NCI-H69 (cell line): ENCODE data around the gene CUBN.

Experiments used
- DNase-seq: peaks from one replicate; lab custom pipeline; 2025; lab: John Stamatoyannopoulos, UW

Gene CUBN

GRCh38 chr10:16916496-16916895 lies 213.1 kb downstream of the CUBN start:
- no peak for DNase-seq

GRCh38 chr10:16915300-16915699 lies 214.3 kb downstream of the CUBN start:
- no peak for DNase-seq

- no peak for DNase-seq
Measured at GRCh38 chr10:16913266-16913665, 216.3 kb downstream of the CUBN start.

- DNase-seq = no peak
Measured at GRCh38 chr10:16910793-16911164, 218.8 kb downstream of the CUBN start.

GRCh38 chr10:16909961-16910792 lies 219.4 kb downstream of the CUBN start:
- DNase-seq = no peak

- no peak for DNase-seq
Measured at GRCh38 chr10:16909271-16909767, 220.3 kb downstream of the CUBN start.

GRCh38 chr10:16907687-16908086 lies 221.9 kb downstream of the CUBN start:
- DNase-seq = no peak

- DNase-seq = no peak
Measured at GRCh38 chr10:16905320-16905719, 224.3 kb downstream of the CUBN start.

- DNase-seq = no peak
Measured at GRCh38 chr10:16904639-16905061, 225.0 kb downstream of the CUBN start.

- DNase-seq = no peak
Measured at GRCh38 chr10:16904049-16904448, 225.6 kb downstream of the CUBN start.

- no peak for DNase-seq
Measured at GRCh38 chr10:16902606-16903005, 227.0 kb downstream of the CUBN start.

- DNase-seq = no peak
Measured at GRCh38 chr10:16901106-16901505, 228.5 kb downstream of the CUBN start.

- DNase-seq = no peak
Measured at GRCh38 chr10:16896993-16897392, 232.6 kb downstream of the CUBN start.

- DNase-seq = no peak
Measured at GRCh38 chr10:16894821-16895220, 234.8 kb downstream of the CUBN start.

GRCh38 chr10:16893664-16894063 lies 235.9 kb downstream of the CUBN start:
- no peak for DNase-seq

- DNase-seq = no peak
Measured at GRCh38 chr10:16891375-16892313, 238.0 kb downstream of the CUBN start.

GRCh38 chr10:16890691-16891090 lies 238.9 kb downstream of the CUBN start:
- no peak for DNase-seq

- no peak for DNase-seq
Measured at GRCh38 chr10:16887565-16887964, 242.0 kb downstream of the CUBN start.

GRCh38 chr10:16886031-16886430 lies 243.6 kb downstream of the CUBN start:
- DNase-seq = no peak

- DNase-seq = no peak
Measured at GRCh38 chr10:16884497-16884896, 245.1 kb downstream of the CUBN start.

GRCh38 chr10:16883084-16883483 lies 246.5 kb downstream of the CUBN start:
- DNase-seq = no peak

- no peak for DNase-seq
Measured at GRCh38 chr10:16870331-16870730, 259.3 kb downstream of the CUBN start.

GRCh38 chr10:16867990-16868389 lies 261.6 kb downstream of the CUBN start:
- DNase-seq = no peak
